MG63 (cell line): ENCODE data around the gene MYBBP1A. TPM values are rescaled to one million over a fixed set of nuclear protein-coding genes. Genes with fewer than 3 reads are reported as not detected.

Experiments used
- DNase-seq: peaks from one replicate; pipeline ENCODE4 v3.0.0-alpha.2; 2020
- H3K27me3 ChIP-seq: fragments of 250-450 bp; sonication (Bioruptor Pico); 2 replicates; pipeline ENCODE4 v1.5.1; 2020; ENCODE audit warnings: mild to moderate bottlenecking, moderate library complexity
- H3K36me3 ChIP-seq: fragments of 250-450 bp; sonication (Bioruptor Pico); 2 replicates; pipeline ENCODE4 v1.5.1; 2020; ENCODE audit warnings: mild to moderate bottlenecking, moderate library complexity
- H3K4me3 ChIP-seq: fragments of 250-450 bp; sonication (Bioruptor Pico); 2 replicates; pipeline ENCODE4 v1.5.1; 2020; ENCODE audit warnings: mild to moderate bottlenecking, moderate library complexity
- H3K9me3 ChIP-seq: fragments of 250-450 bp; sonication (Bioruptor Pico); 2 replicates; pipeline ENCODE4 v1.5.1; 2020; ENCODE audit warnings: mild to moderate bottlenecking, moderate library complexity
- total RNA-seq: library from RNA; depleted of rRNA; stranded (reverse); fragments of >200 nt; shearing (Covaris generic); gene quantifications from 2 replicates; pipeline ENCODE4 v1.2.3, GENCODE V29; 2014; ENCODE audit warnings: low replicate concordance; rRNA removed

The MYBBP1A gene
- total RNA-seq, 1 experiment from 2014 or later = 63.2 TPM

DNA sequence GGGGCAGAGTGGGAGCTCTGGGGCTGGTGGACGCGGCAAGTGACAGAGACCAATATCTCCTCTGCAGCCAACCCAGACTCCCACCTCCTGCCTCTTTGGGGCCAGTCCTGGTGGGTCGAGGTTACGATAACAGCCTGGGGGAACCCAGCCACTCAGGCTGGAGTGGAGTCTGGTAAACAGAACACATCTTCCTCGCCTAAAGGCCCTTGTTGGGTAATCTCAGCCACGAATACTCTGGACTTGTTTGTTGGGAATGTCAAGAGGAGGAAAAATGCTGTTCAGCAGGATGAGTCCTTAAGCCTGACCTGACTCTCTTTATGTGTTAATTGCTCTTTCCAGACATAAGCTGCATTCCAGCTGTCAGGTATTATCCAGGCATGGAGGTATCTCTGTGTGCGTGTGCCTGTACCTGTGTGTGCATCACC, 64.5 kb downstream of the MYBBP1A start:
- Histone ChIP-seq H3K4me3 (no peak overlapping the region), H3K27me3 (no peaks in the 10 kb centered on the region), H3K9me3 (no peaks in the 10 kb centered on the region), H3K36me3 (no peaks in the 10 kb centered on the region)
- no peak for DNase-seq

DNA sequence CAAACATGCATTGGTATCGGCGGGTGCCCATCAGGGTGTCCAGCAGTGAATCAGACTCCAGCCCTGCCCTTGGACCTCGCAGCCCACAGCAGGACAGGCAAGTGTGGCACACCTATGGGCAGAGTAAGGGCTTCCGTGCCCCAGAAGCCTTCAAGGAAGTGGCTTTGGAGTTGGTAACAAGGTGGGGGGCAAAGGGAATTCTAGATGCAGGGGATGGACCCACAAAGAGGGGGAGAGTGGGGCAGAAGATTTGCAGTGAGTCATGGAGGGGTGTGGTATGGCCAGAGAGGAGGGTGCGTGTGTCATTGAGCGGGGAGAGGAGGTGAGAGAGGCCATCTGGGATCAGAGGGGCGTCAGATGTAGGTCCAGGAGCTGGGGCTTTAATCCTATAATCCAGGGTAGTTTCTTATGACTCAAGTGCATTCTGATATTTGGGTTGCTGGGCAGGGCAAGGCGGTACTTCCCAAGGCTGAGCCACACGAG, 65.0 kb downstream of the MYBBP1A start:
- Histone ChIP-seq H3K36me3 (no peaks in the 10 kb centered on the region), H3K27me3 (no peaks in the 10 kb centered on the region), H3K4me3 (no peak overlapping the region), H3K9me3 (no peaks in the 10 kb centered on the region)
- peak; percentile 40 for DNase-seq

DNA sequence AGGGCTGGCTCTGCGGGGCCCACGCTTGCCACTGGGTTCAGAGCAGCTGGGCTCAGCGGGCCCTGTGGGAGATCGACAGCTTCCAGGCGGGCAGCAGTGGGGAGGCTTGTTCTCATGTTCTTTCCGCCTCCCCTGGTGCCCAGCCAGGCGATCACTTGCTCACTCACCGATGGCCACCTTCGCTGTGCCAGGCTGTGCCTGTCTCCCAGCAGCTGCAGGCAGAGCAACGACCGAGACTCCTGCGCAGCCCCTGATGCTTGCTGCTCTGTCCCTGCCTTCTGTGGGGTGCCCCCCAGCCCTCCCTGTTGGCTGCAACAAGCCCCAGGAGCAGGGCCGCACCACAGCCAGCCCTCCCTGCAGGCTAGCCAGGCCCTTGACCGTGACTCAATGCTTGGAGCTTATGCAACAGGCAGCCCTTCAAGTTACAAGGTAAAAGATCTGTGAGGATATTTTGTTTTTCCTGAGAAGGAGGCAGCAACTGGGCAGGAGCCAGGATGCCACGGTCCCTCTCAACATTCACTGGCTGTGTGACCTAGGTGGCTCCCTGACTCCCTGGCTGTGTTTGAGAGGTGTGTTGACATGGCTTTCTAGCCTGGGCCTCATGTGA, 66.1 kb downstream of the MYBBP1A start:
- H3K27me3 ChIP-seq = no peaks in the 10 kb centered on the region
- DNase-seq = no peak
- no peaks in the 10 kb centered on the region for H3K36me3 ChIP-seq
- H3K4me3 ChIP-seq = no peak overlapping the region
- no peaks in the 10 kb centered on the region for H3K9me3 ChIP-seq

Other genes starting within 250 kb of the MYBBP1A start
- 18.9 and 33.9 TPM in 2 replicates for gene UBE2G1, start 188.7 kb downstream of the MYBBP1A start, total RNA-seq
- 1.3 TPM in 1 of 2 replicates, not detected in the other for gene SPNS3, start 121.4 kb downstream of the MYBBP1A start, total RNA-seq
- 0.22 and 4.2 TPM in 2 replicates for gene SPNS2, start 56.5 kb downstream of the MYBBP1A start, total RNA-seq
- gene GGT6, start 5.2 kb upstream of the MYBBP1A start, total RNA-seq = not detected in 2 replicates
- not detected in 2 replicates for gene SMTNL2, start 29.1 kb upstream of the MYBBP1A start, total RNA-seq
- gene ALOX15, start 86.3 kb upstream of the MYBBP1A start, total RNA-seq = not detected in 2 replicates
- 13.6 and 15.7 TPM in 2 replicates for gene PELP1, start 148.8 kb upstream of the MYBBP1A start, total RNA-seq
- 5.7 and 10.5 TPM in 2 replicates for gene ARRB2, start 155.2 kb upstream of the MYBBP1A start, total RNA-seq
- gene MED11, start 176.0 kb upstream of the MYBBP1A start, total RNA-seq = 13.2 and 19.4 TPM in 2 replicates
- 0.30 and 0.33 TPM in 2 replicates for gene ZMYND15, start 184.4 kb upstream of the MYBBP1A start, total RNA-seq
- 1.8 and 3.7 TPM in 2 replicates for gene CXCL16, start 184.5 kb upstream of the MYBBP1A start, total RNA-seq
- not detected in 2 replicates for gene TM4SF5, start 216.5 kb upstream of the MYBBP1A start, total RNA-seq
- not detected in 2 replicates for gene VMO1, start 231.0 kb upstream of the MYBBP1A start, total RNA-seq
- gene GLTPD2, start 233.6 kb upstream of the MYBBP1A start, total RNA-seq = not detected in 2 replicates
- gene PSMB6, start 240.8 kb upstream of the MYBBP1A start, total RNA-seq = 149 and 177 TPM in 2 replicates